Ovary (tissue), 9 donors: Measurements from ENCODE around the gene SAMD8. TPM values are rescaled to one million over a fixed set of nuclear protein-coding genes. Genes with fewer than 3 reads are reported as not detected.
"Not testable (repeated sequence)": the region's sequence is repeated elsewhere in the genome, so short reads cannot be mapped to it uniquely, and the experiment has no call there.

ENCODE experiments used
- DNase-seq, 5 donors: peaks; one replicate each; pipeline ENCODE4 v3.0.0-alpha.2; 2019 to 2020
- H3K27ac ChIP-seq, 2 donors: fragments of 200-600 bp; one replicate each; pipeline versions ENCODE4 v1.5.1 to v1.8.0; 2019 to 2022
- H3K27me3 ChIP-seq: fragments of 200-600 bp; one replicate; pipeline ENCODE4 v1.8.0; 2022
- H3K36me3 ChIP-seq: fragments of 200-600 bp; sonication (generic); one replicate; pipeline ENCODE4 v1.5.1; 2019
- H3K4me1 ChIP-seq: one replicate; pipeline ENCODE4 v1.8.1; 2013; ENCODE audit warnings: mild to moderate bottlenecking, moderate library complexity; ENCODE audit not compliant: insufficient read depth
- H3K4me3 ChIP-seq: fragments of 200-600 bp; sonication (generic); one replicate; pipeline ENCODE4 v1.5.1; 2017
- H3K9me3 ChIP-seq, 2 donors: fragments of 200-600 bp in 1 of 2; sonication (generic) in 1 of 2; one replicate each; pipeline versions ENCODE4 v1.5.1 to v1.8.1; 2013 to 2019; ENCODE audit warnings: mild to moderate bottlenecking in 1 of 2, moderate library complexity in 1 of 2
- EP300 ChIP-seq: sonication (generic); formaldehyde crosslinking; IDR thresholded peaks from one replicate; pipeline ENCODE4 v1.6.1; 2017; ENCODE audit warnings: antibody characterized with exemption
- POLR2A ChIP-seq: fragments of 450-650 bp; IDR thresholded peaks from one replicate; pipeline ENCODE4 v1.6.1; 2017; ENCODE audit warnings: antibody characterized with exemption, mild to moderate bottlenecking, moderate library complexity
- WGBS, 3 donors: extraction: QIAGEN DNeasy Blood & Tissue Kit in 1 of 3; methylation state at CpG; one replicate each; pipeline versions ENCODE4 v1.1.5 to v1.1.7; 2013 to 2017; 5-methylcytosine and 5-hydroxymethylcytosine counted together
- intact Hi-C, 4 donors: fragments of 100-400 bp; cut with DNase I; formaldehyde crosslinking; loops; one replicate each; pipeline versions ENCODE4 v1.11.0 to v1.15.1; 2022 to 2023
- polyA plus RNA-seq, 2 donors: library from polyadenylated mRNA; stranded (reverse); fragments of 200-250 nt in 1 of 2; fragments of 350-450 nt in 1 of 2; fragmentation: Illumina TruSeq in 1 of 2; extraction: RNeasy Lipid Tissue Mini Kit (QIAGEN cat#74804) in 1 of 2; gene quantifications; one replicate each; pipeline ENCODE4 v1.2.3, GENCODE V29; 2013 to 2014
- total RNA-seq, 7 donors: library from RNA; depleted of rRNA in 2 of 7; stranded (reverse); fragments of >200 nt in 2 of 7; fragmentation: NEBNext Ultra II Directional in 3 of 7; extraction: Animal tissue kit (Norgen Biotek cat#: 25700) in 3 of 7; gene quantifications; one replicate each; pipeline versions ENCODE4 v1.1.0 to v1.2.4, GENCODE V29; 2016 to 2023
- TF ChIP-seq, protein P1 (sequence below), 3 donors: fragments of 450-650 bp in 2 of 3; fragments of 200-600 bp in 1 of 3; IDR thresholded peaks; one replicate each; pipeline versions ENCODE4 v1.5.1 to v1.8.0; 2016 to 2022; ENCODE audit warnings: antibody characterized with exemption in 3 of 3, mild to moderate bottlenecking in 1 of 3
- donor health status: DM: no; HTN: no; CAD: no; lungs with moderate emphysema.
- donor health status: DM: no; HTN: no; CAD: no.
- donor health status: Bipolar disorder and iron deficiency.
- donor health status: DM: yes; HTN: yes; CAD: no.
- donor health status: DM: no; HTN: no; CAD: no.
- donor health status: DM: yes; HTN: yes; CAD: no.

The SAMD8 gene
- total and polyA plus RNA-seq, 9 donors: 13.2 to 49.5 (median 32.0) TPM

GRCh38 chr10:75180592-75180991 lies 69.1 kb downstream of the SAMD8 start:
- intact Hi-C loops: loop anchor here in 1 of 4 donors (10.0 kb wide), 1 partner anchor 54 kb away; the partner anchor contains the start of gene COMTD1
- WGBS, 3 donors: 0 to 15% (median 14%) methylated on average over 2 of the region's 2 CpGs
- Histone ChIP-seq H3K4me3 (no peak overlapping the region), H3K36me3 (no peaks in the 10 kb centered on the region), H3K4me1 (peaks cover 1% of the 10 kb centered on the region), H3K9me3 (no peaks in the 10 kb centered on the region), H3K27ac (peak overlapping the region in 1 of 2 donors; percentile 51), H3K27me3 (no peaks in the 10 kb centered on the region)
- DNase-seq: no peak
- TF ChIP-seq EP300: no peak
- TF ChIP-seq, protein P1, sequence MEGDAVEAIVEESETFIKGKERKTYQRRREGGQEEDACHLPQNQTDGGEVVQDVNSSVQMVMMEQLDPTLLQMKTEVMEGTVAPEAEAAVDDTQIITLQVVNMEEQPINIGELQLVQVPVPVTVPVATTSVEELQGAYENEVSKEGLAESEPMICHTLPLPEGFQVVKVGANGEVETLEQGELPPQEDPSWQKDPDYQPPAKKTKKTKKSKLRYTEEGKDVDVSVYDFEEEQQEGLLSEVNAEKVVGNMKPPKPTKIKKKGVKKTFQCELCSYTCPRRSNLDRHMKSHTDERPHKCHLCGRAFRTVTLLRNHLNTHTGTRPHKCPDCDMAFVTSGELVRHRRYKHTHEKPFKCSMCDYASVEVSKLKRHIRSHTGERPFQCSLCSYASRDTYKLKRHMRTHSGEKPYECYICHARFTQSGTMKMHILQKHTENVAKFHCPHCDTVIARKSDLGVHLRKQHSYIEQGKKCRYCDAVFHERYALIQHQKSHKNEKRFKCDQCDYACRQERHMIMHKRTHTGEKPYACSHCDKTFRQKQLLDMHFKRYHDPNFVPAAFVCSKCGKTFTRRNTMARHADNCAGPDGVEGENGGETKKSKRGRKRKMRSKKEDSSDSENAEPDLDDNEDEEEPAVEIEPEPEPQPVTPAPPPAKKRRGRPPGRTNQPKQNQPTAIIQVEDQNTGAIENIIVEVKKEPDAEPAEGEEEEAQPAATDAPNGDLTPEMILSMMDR (IDR thresholded peaks at IDR 0.05): no peak

DNA sequence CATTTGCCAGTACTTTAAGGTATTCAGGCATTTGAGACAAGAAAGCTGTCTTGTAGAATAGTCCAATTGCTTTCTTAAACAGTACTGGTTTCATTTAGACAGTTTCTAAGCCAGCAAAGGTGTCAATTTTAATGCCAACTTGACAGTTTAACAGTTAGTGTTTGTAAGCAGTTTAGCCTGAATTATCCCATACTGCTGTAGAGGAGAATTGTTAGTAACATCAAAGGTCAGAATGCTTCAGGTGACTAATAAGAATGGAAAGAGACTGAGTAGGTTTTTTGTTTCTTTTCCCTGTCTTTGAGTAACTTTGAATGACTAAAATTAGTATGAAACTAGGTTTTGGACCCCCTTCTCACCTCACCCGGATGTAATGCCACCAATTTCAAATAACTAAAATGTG lies 69.6 kb downstream of the SAMD8 start:
- H3K4me1 ChIP-seq: peaks cover 1% of the 10 kb centered on the region
- no peak for DNase-seq
- 56 to 72% (median 66%) methylated on average over 1 of the region's 1 CpG for WGBS, 3 donors
- TF ChIP-seq, protein P1 (IDR thresholded peaks at IDR 0.05): no peak
- TF ChIP-seq EP300 (no peak), POLR2A (no peak)
- no peak overlapping the region for H3K4me3 ChIP-seq
- no peaks in the 10 kb centered on the region for H3K36me3 ChIP-seq
- intact Hi-C loops: loop anchor here in 1 of 4 donors (10.0 kb wide), 1 partner anchor 54 kb away; the partner anchor contains the start of gene COMTD1
- peak overlapping the region in 1 of 2 donors; percentile 51 for H3K27ac ChIP-seq
- no peaks in the 10 kb centered on the region for H3K9me3 ChIP-seq
- H3K27me3 ChIP-seq: no peaks in the 10 kb centered on the region

GRCh38 chr10:75186310-75186709 lies 74.9 kb downstream of the SAMD8 start:
- no peak for DNase-seq
- Histone ChIP-seq H3K4me3 (no peak overlapping the region), H3K4me1 (peaks cover 4% of the 10 kb centered on the region), H3K9me3 (no peaks in the 10 kb centered on the region), H3K36me3 (no peaks in the 10 kb centered on the region), H3K27me3 (no peaks in the 10 kb centered on the region), H3K27ac (no peak overlapping the region)
- WGBS, 3 donors: 70 to 73% (median 73%) methylated on average over 4 of the region's 4 CpGs
- intact Hi-C loops: loop anchor here in 2 of 4 donors (5.0 to 10.0 kb wide), 2 partner anchors 46 to 48 kb away; partner anchors contain the start of gene COMTD1 (in 1 of the 2)
- TF ChIP-seq, protein P1 (IDR thresholded peaks at IDR 0.05): no peak
- TF ChIP-seq EP300 (no peak), POLR2A (no peak)

- H3K4me1 ChIP-seq: peaks cover 4% of the 10 kb centered on the region
- WGBS, 3 donors: 93 to 97% (median 94%) methylated on average over 3 of the region's 3 CpGs
- peak in 1 of 5 donors; percentile 46 for DNase-seq
- no peak for TF ChIP-seq POLR2A
- TF ChIP-seq EP300: no peak
- TF ChIP-seq, protein P1 (IDR thresholded peaks at IDR 0.05): peak; percentile 18 to 55 (median 40)
- no peak overlapping the region for H3K27ac ChIP-seq
- H3K27me3 ChIP-seq: no peaks in the 10 kb centered on the region
- no peaks in the 10 kb centered on the region for H3K36me3 ChIP-seq
- H3K9me3 ChIP-seq: no peaks in the 10 kb centered on the region
- H3K4me3 ChIP-seq: no peak overlapping the region
- intact Hi-C loops: loop anchor here in 2 of 4 donors (5.0 to 10.0 kb wide), 2 partner anchors 44 to 47 kb away; partner anchors contain the start of gene COMTD1 (in 1 of the 2)
These were observed 76.5 kb downstream of the SAMD8 start for GRCh38 chr10:75187961-75188426.

- intact Hi-C loops: loop anchor here in 2 of 4 donors (5.0 to 10.0 kb wide), 2 partner anchors 44 to 46 kb away; partner anchors contain the start of gene COMTD1 (in 1 of the 2)
- H3K27ac ChIP-seq, H3K9me3 ChIP-seq, H3K4me1 ChIP-seq, H3K36me3 ChIP-seq, H3K27me3 ChIP-seq, DNase-seq, H3K4me3 ChIP-seq: not testable (repeated sequence)
- WGBS, 3 donors: 94 to 95% (median 95%) methylated on average over 9 of the region's 9 CpGs
These were observed 77.1 kb downstream of the SAMD8 start for GRCh38 chr10:75188522-75188921.
